Loucy (cell line): Measurements from ENCODE around the gene PODN.

Source experiments
- H2AFZ ChIP-seq: fragments of 200-600 bp; sonication (generic); 2 replicates; pipeline ENCODE4 v1.6.0; 2016; ENCODE audit warnings: antibody characterized with exemption, mild to moderate bottlenecking, low read length, moderate library complexity
- H3F3A ChIP-seq: fragments of 200-600 bp; 2 replicates; pipeline ENCODE4 v1.6.0; 2016; ENCODE audit warnings: antibody characterized with exemption, low read depth, mild to moderate bottlenecking
- H3K27me3 ChIP-seq: fragments of 200-600 bp; sonication (generic); 2 replicates; pipeline ENCODE4 v1.6.1; 2014; ENCODE audit warnings: low read length, mild to moderate bottlenecking; ENCODE audit not compliant: insufficient read depth, poor library complexity, severe bottlenecking
- H3K36me3 ChIP-seq: fragments of 200-600 bp; sonication (generic); 2 replicates; pipeline ENCODE4 v1.6.1; 2016; ENCODE audit warnings: low read length; ENCODE audit not compliant: insufficient read depth
- H3K4me1 ChIP-seq: fragments of 200-600 bp; sonication (generic); 2 replicates; pipeline ENCODE4 v1.5.1; 2014; ENCODE audit warnings: low read length, mild to moderate bottlenecking; ENCODE audit not compliant: insufficient read depth, poor library complexity, severe bottlenecking
- H3K4me2 ChIP-seq: fragments of 200-600 bp; sonication (generic); 2 replicates; pipeline ENCODE4 v1.6.0; 2014; ENCODE audit warnings: antibody characterized with exemption, low read length, low read depth, mild to moderate bottlenecking; ENCODE audit not compliant: poor library complexity, severe bottlenecking
- H3K4me3 ChIP-seq: fragments of 200-600 bp; sonication (generic); 2 replicates; pipeline ENCODE4 v1.5.1; 2014; ENCODE audit warnings: low read length, mild to moderate bottlenecking, mixed read lengths; ENCODE audit not compliant: poor library complexity, severe bottlenecking
- H3K79me2 ChIP-seq: fragments of 200-600 bp; sonication (generic); 2 replicates; pipeline ENCODE4 v1.6.1; 2014; ENCODE audit warnings: low read length; ENCODE audit not compliant: insufficient read depth
- H3K9ac ChIP-seq: fragments of 200-600 bp; sonication (generic); 2 replicates; pipeline ENCODE4 v1.6.0; 2014; ENCODE audit warnings: mild to moderate bottlenecking, low read depth, low read length, moderate library complexity; ENCODE audit not compliant: poor library complexity, severe bottlenecking
- H3K9me2 ChIP-seq: fragments of 200-600 bp; sonication (generic); replicated peaks from 2 replicates; pipeline ENCODE4 v1.6.1; 2016; ENCODE audit warnings: low read depth, low read length, mixed read lengths
- H3K9me3 ChIP-seq: fragments of 200-600 bp; sonication (generic); 2 replicates; pipeline ENCODE4 v1.6.1; 2014; ENCODE audit warnings: mild to moderate bottlenecking, antibody characterized with exemption, low read length, low read depth; ENCODE audit not compliant: insufficient read depth
- H4K20me1 ChIP-seq: fragments of 200-600 bp; sonication (generic); 2 replicates; pipeline ENCODE4 v1.6.0; 2014; ENCODE audit warnings: antibody characterized with exemption, low read length, mild to moderate bottlenecking; ENCODE audit not compliant: insufficient read depth, poor library complexity, severe bottlenecking
- CTCF ChIP-seq: fragments of 200-600 bp; sonication (generic); conservative IDR thresholded peaks from 2 replicates; pipeline ENCODE4 v1.5.1; 2014; ENCODE audit warnings: mild to moderate bottlenecking, antibody characterized with exemption, low read length
- EZH2phosphoT487 ChIP-seq: fragments of 200-600 bp; IDR thresholded peaks from 2 replicates; pipeline ENCODE4 v1.6.1; 2018; ENCODE audit warnings: antibody characterized with exemption, mild to moderate bottlenecking, moderate library complexity, borderline replicate concordance

Gene PODN

GRCh38 chr1:53116307-53116810 is 54.3 kb downstream of the PODN start:
- Histone ChIP-seq H2AFZ (no peak overlapping the region), H3K9me2 (no peaks in the 10 kb centered on the region), H3K9me3 (no peaks in the 10 kb centered on the region), H3K36me3 (no peaks in the 10 kb centered on the region), H3K4me2 (no peak overlapping the region), H3F3A (no peaks in the 10 kb centered on the region), H3K79me2 (no peaks in the 10 kb centered on the region), H3K27me3 (no peaks in the 10 kb centered on the region), H3K4me3 (no peak overlapping the region), H3K9ac (no peak overlapping the region), H3K4me1 (no peaks in the 10 kb centered on the region), H4K20me1 (no peaks in the 10 kb centered on the region)
- no peak for TF ChIP-seq EZH2phosphoT487
- no peak for TF ChIP-seq CTCF

DNA sequence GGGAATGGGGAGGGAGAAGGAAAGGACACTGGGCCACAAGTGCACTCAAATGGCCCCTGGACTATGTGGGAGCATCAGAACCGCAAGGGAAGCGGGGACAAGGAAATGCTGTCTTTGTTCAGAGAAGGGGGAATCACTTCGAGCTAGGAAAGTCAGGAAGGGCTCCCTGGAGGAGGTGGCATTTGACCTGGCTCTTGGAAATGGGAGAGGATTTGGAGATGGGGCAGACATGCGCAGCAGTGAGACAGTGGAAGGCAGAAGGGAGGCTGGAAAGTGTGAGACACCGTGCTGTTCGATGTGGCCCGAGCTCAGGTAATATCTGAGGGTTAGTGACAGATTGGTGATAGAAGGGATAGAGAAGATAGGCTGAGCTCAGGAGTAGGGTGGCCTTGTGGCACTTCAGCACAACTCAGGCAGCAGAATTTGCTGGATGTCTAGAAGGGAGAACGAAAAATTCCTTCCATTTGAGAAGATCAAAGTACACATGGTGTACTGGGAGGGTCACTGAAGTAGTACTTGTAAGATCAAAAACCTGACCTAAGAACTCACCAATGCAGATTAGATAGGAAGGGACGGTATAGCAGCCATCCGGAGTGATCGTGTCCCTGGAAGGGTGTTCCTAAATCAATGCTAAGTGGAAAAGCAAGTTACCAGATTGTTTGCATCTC is 55.1 kb downstream of the PODN start:
- Histone ChIP-seq H3F3A (no peaks in the 10 kb centered on the region), H4K20me1 (no peaks in the 10 kb centered on the region), H3K9me2 (no peaks in the 10 kb centered on the region), H3K79me2 (no peaks in the 10 kb centered on the region), H3K4me3 (no peak overlapping the region), H3K4me1 (no peaks in the 10 kb centered on the region), H3K4me2 (no peak overlapping the region), H3K9ac (no peak overlapping the region), H3K9me3 (no peaks in the 10 kb centered on the region), H3K36me3 (no peaks in the 10 kb centered on the region), H3K27me3 (no peaks in the 10 kb centered on the region), H2AFZ (no peak overlapping the region)
- TF ChIP-seq EZH2phosphoT487, result no peak
- TF ChIP-seq CTCF, result no peak

- Histone ChIP-seq H3K4me2 (no peak overlapping the region), H3F3A (no peaks in the 10 kb centered on the region), H3K9ac (no peak overlapping the region), H3K9me3 (no peaks in the 10 kb centered on the region), H3K27me3 (no peaks in the 10 kb centered on the region), H2AFZ (no peak overlapping the region), H4K20me1 (no peaks in the 10 kb centered on the region), H3K4me1 (no peaks in the 10 kb centered on the region), H3K36me3 (no peaks in the 10 kb centered on the region), H3K4me3 (no peak overlapping the region), H3K79me2 (no peaks in the 10 kb centered on the region), H3K9me2 (no peaks in the 10 kb centered on the region)
- TF ChIP-seq EZH2phosphoT487 (no peak), CTCF (no peak)
These were observed 55.8 kb downstream of the PODN start for GRCh38 chr1:53117836-53118235.
